Large intestine (tissue), 12 donors: ENCODE results near the gene LRRC1. TPM values are rescaled to one million over a fixed set of nuclear protein-coding genes. Genes with fewer than 3 reads are reported as not detected.

Experiments used
- DNase-seq, 2 donors: peaks; one replicate each; pipeline versions ENCODE4 v3.0.0 to v3.0.0-alpha.2; 2013
- H3K27ac ChIP-seq: one replicate; pipeline ENCODE4 v1.5.1; 2013; ENCODE audit warnings: low read length
- H3K27me3 ChIP-seq: 2 replicates; pipeline ENCODE4 v1.6.1; 2013; ENCODE audit warnings: low read length; ENCODE audit not compliant: control insufficient read depth, insufficient read depth
- H3K36me3 ChIP-seq: 2 replicates; pipeline ENCODE4 v1.6.1; 2013; ENCODE audit warnings: low read length; ENCODE audit not compliant: control insufficient read depth, insufficient read depth
- H3K4me1 ChIP-seq: one replicate; pipeline ENCODE4 v1.6.1; 2013; ENCODE audit warnings: low read length; ENCODE audit not compliant: control insufficient read depth, insufficient read depth
- H3K4me3 ChIP-seq: one replicate; pipeline ENCODE4 v1.5.1; 2013; ENCODE audit warnings: low read length
- H3K9me3 ChIP-seq: one replicate; pipeline ENCODE4 v1.6.1; 2013; ENCODE audit warnings: mild to moderate bottlenecking, low read depth, low read length, moderate library complexity; ENCODE audit not compliant: control insufficient read depth
- WGBS: methylation state at CpG from one replicate; pipeline ENCODE4 v1.1.5; 2013; ENCODE audit warnings: low lambda C conversion rate; ENCODE audit not compliant: insufficient coverage; 5-methylcytosine and 5-hydroxymethylcytosine counted together
- long read RNA-seq, 11 donors: transcript quantifications; one replicate each; lab custom pipeline, GENCODE V29; 2026
- polyA plus RNA-seq: library from polyadenylated mRNA; unstranded; fragments of 120-200 nt; gene quantifications from one replicate; pipeline ENCODE4 v1.2.1, GENCODE V29; 2013

Gene LRRC1
- 40.6 TPM for polyA plus RNA-seq
- long read RNA-seq, donor 1, partial matches to known transcripts, result 0 of 1 reads
- long read RNA-seq, donor 1, other reads (novel, unspliced or antisense), result 0 of 1 reads
- long read RNA-seq, donor 2, transcript LRRC1-202 (14 exons, 3,180 nt), result major isoform, 11 of 32 reads
- long read RNA-seq, donor 2, partial matches to known transcripts, result 19 of 32 reads
- long read RNA-seq, donor 2, other reads (novel, unspliced or antisense), result 0 of 32 reads
- long read RNA-seq, donor 3, transcript LRRC1-202 (14 exons, 3,180 nt), result major isoform, 8 of 28 reads
- long read RNA-seq, donor 3, partial matches to known transcripts, result 19 of 28 reads
- long read RNA-seq, donor 3, other reads (novel, unspliced or antisense), result 0 of 28 reads
- long read RNA-seq, donor 4, partial matches to known transcripts, result 0 of 1 reads
- long read RNA-seq, donor 4, other reads (novel, unspliced or antisense), result 0 of 1 reads
- long read RNA-seq, donor 5, partial matches to known transcripts, result 5 of 9 reads
- long read RNA-seq, donor 5, other reads (novel, unspliced or antisense), result 0 of 9 reads
- long read RNA-seq, donor 6, transcript LRRC1-202 (14 exons, 3,180 nt), result major isoform, 12 of 24 reads
- long read RNA-seq, donor 6, partial matches to known transcripts, result 12 of 24 reads
- long read RNA-seq, donor 6, other reads (novel, unspliced or antisense), result 0 of 24 reads
- long read RNA-seq, donor 7, partial matches to known transcripts, result 0 of 3 reads
- long read RNA-seq, donor 7, other reads (novel, unspliced or antisense), result 0 of 3 reads
- long read RNA-seq, donor 8, transcript LRRC1-202 (14 exons, 3,180 nt), result major isoform, 9 of 17 reads
- long read RNA-seq, donor 8, partial matches to known transcripts, result 7 of 17 reads
- long read RNA-seq, donor 8, other reads (novel, unspliced or antisense), result 0 of 17 reads
- long read RNA-seq, donor 9, partial matches to known transcripts, result 11 of 15 reads
- long read RNA-seq, donor 9, other reads (novel, unspliced or antisense), result 0 of 15 reads
- long read RNA-seq, donor 10, transcript LRRC1-202 (14 exons, 3,180 nt), result major isoform, 11 of 19 reads
- long read RNA-seq, donor 10, partial matches to known transcripts, result 7 of 19 reads
- long read RNA-seq, donor 10, other reads (novel, unspliced or antisense), result 0 of 19 reads
- long read RNA-seq, donor 11, transcript LRRC1-202 (14 exons, 3,180 nt), result major isoform, 6 of 13 reads
- long read RNA-seq, donor 11, partial matches to known transcripts, result 7 of 13 reads
- long read RNA-seq, donor 11, other reads (novel, unspliced or antisense), result 0 of 13 reads

GRCh38 chr6:53794720-53795339 is at the start of gene LRRC1:
TSS of gene LRRC1 (plus strand) at chr6:53795005. CDS start at chr6:53795257, 252 bp downstream.
- H3K27ac ChIP-seq, result peak within 1 kb of the TSS; percentile 96
- peaks cover 13% of the 10 kb centered on the region for H3K4me1 ChIP-seq
- no peaks in the 10 kb centered on the region for H3K9me3 ChIP-seq
- H3K27me3 ChIP-seq, result no peaks in the 10 kb centered on the region
- peak; percentile 94 to 96 for DNase-seq
- no peaks in the 10 kb centered on the region for H3K36me3 ChIP-seq
- WGBS, result no CpG with 5 or more reads among the region's 75 CpGs
- peak within 1 kb of the TSS; percentile 70 for H3K4me3 ChIP-seq

- DNase-seq, result no peak
- Histone ChIP-seq H3K4me1 (no peaks in the 10 kb centered on the region), H3K9me3 (no peaks in the 10 kb centered on the region), H3K27me3 (no peaks in the 10 kb centered on the region), H3K36me3 (no peaks in the 10 kb centered on the region), H3K27ac (no peak overlapping the region), H3K4me3 (no peak overlapping the region)
- WGBS, result no CpG with 5 or more reads among the region's 3 CpGs
Measured at GRCh38 chr6:53746442-53747103, 48.2 kb upstream of the LRRC1 start.

GRCh38 chr6:53750052-53750650 is 44.7 kb upstream of the LRRC1 start:
- no peaks in the 10 kb centered on the region for H3K9me3 ChIP-seq
- H3K27ac ChIP-seq, result no peak overlapping the region
- no CpG with 5 or more reads among the region's 2 CpGs for WGBS
- no peaks in the 10 kb centered on the region for H3K4me1 ChIP-seq
- H3K36me3 ChIP-seq, result no peaks in the 10 kb centered on the region
- DNase-seq, result no peak
- H3K4me3 ChIP-seq, result no peak overlapping the region
- no peaks in the 10 kb centered on the region for H3K27me3 ChIP-seq

GRCh38 chr6:53751417-53751816 is 43.4 kb upstream of the LRRC1 start:
- Histone ChIP-seq H3K36me3 (no peaks in the 10 kb centered on the region), H3K4me1 (no peaks in the 10 kb centered on the region), H3K27ac (no peak overlapping the region), H3K27me3 (no peaks in the 10 kb centered on the region), H3K9me3 (no peaks in the 10 kb centered on the region), H3K4me3 (no peak overlapping the region)
- 43% methylated on average over 1 of the region's 1 CpG for WGBS
- DNase-seq, result no peak

GRCh38 chr6:53752440-53752839 is 42.4 kb upstream of the LRRC1 start:
- H3K4me3 ChIP-seq, result no peak overlapping the region
- no peaks in the 10 kb centered on the region for H3K9me3 ChIP-seq
- no peaks in the 10 kb centered on the region for H3K4me1 ChIP-seq
- no peaks in the 10 kb centered on the region for H3K27me3 ChIP-seq
- 100% methylated on average over 2 of the region's 3 CpGs for WGBS
- H3K27ac ChIP-seq, result no peak overlapping the region
- DNase-seq, result no peak
- H3K36me3 ChIP-seq, result no peaks in the 10 kb centered on the region

GRCh38 chr6:53752856-53753255 is 41.9 kb upstream of the LRRC1 start:
- 100% methylated on average over 3 of the region's 4 CpGs for WGBS
- Histone ChIP-seq H3K9me3 (no peaks in the 10 kb centered on the region), H3K36me3 (no peaks in the 10 kb centered on the region), H3K27me3 (no peaks in the 10 kb centered on the region), H3K4me1 (no peaks in the 10 kb centered on the region), H3K27ac (no peak overlapping the region), H3K4me3 (no peak overlapping the region)
- DNase-seq, result no peak

GRCh38 chr6:53754330-53754729 is 40.5 kb upstream of the LRRC1 start:
- Histone ChIP-seq H3K27ac (no peak overlapping the region), H3K4me3 (no peak overlapping the region), H3K27me3 (no peaks in the 10 kb centered on the region), H3K4me1 (no peaks in the 10 kb centered on the region), H3K9me3 (no peaks in the 10 kb centered on the region), H3K36me3 (no peaks in the 10 kb centered on the region)
- WGBS, result no CpG with 5 or more reads among the region's 4 CpGs
- no peak for DNase-seq

- Histone ChIP-seq H3K36me3 (no peaks in the 10 kb centered on the region), H3K9me3 (no peaks in the 10 kb centered on the region), H3K4me3 (no peak overlapping the region), H3K27me3 (no peaks in the 10 kb centered on the region), H3K4me1 (no peaks in the 10 kb centered on the region), H3K27ac (no peak overlapping the region)
- DNase-seq, result no peak
- 86% methylated on average over 2 of the region's 3 CpGs for WGBS
Measured at GRCh38 chr6:53756396-53756795, 38.4 kb upstream of the LRRC1 start.

- H3K36me3 ChIP-seq, result no peaks in the 10 kb centered on the region
- no peak overlapping the region for H3K27ac ChIP-seq
- no peaks in the 10 kb centered on the region for H3K9me3 ChIP-seq
- no peaks in the 10 kb centered on the region for H3K27me3 ChIP-seq
- no peak overlapping the region for H3K4me3 ChIP-seq
- no peaks in the 10 kb centered on the region for H3K4me1 ChIP-seq
- DNase-seq, result no peak
- 60% methylated on average over 1 of the region's 1 CpG for WGBS
Measured at GRCh38 chr6:53758496-53758895, 36.3 kb upstream of the LRRC1 start.
